Left ventricle myocardium inferior (tissue), 1 donor: Measurements from ENCODE around the gene IL17C. TPM values are rescaled to one million over a fixed set of nuclear protein-coding genes. Genes with fewer than 3 reads are reported as not detected.

Experiments used
- DNase-seq: peaks from one replicate; pipeline ENCODE4 v3.0.0-alpha.2; 2020
- H3K27ac ChIP-seq: fragments of 200-600 bp; replicated peaks from 2 replicates; pipeline ENCODE4 v1.8.0; 2021
- H3K27me3 ChIP-seq: fragments of 200-600 bp; 2 replicates; pipeline ENCODE4 v1.8.0; 2021; ENCODE audit warnings: low read depth
- H3K36me3 ChIP-seq: fragments of 200-600 bp; 2 replicates; pipeline ENCODE4 v1.8.0; 2021
- H3K4me1 ChIP-seq: fragments of 200-600 bp; 2 replicates; pipeline ENCODE4 v1.8.0; 2021
- H3K4me3 ChIP-seq: fragments of 200-600 bp; 2 replicates; pipeline ENCODE4 v1.8.0; 2021; ENCODE audit warnings: mild to moderate bottlenecking, moderate library complexity
- H3K9me3 ChIP-seq: fragments of 200-600 bp; replicated peaks from 2 replicates; pipeline ENCODE4 v1.8.0; 2021
- intact Hi-C: fragments of 100-400 bp; cut with micrococcal nuclease; formaldehyde crosslinking; loops from one replicate; pipeline ENCODE4 v1.11.0; 2022
- total RNA-seq: library from RNA; stranded (reverse); fragmentation: NEBNext Ultra II Directional; extraction: Animal tissue kit (Norgen Biotek cat#: 25700); gene quantifications from one replicate; pipeline ENCODE4 v1.2.1, GENCODE V29; 2021
- TF ChIP-seq, protein P1 (sequence below): fragments of 200-600 bp; IDR thresholded peaks from 2 replicates; pipeline ENCODE4 v1.8.0; 2021; ENCODE audit warnings: antibody characterized with exemption, mild to moderate bottlenecking, borderline replicate concordance
- donor health status: DM: no; HTN: yes; CAD: no; lungs with severe emphysema.

IL17C gene
- total RNA-seq, 1 donor from 2014 or later, result not detected

DNA sequence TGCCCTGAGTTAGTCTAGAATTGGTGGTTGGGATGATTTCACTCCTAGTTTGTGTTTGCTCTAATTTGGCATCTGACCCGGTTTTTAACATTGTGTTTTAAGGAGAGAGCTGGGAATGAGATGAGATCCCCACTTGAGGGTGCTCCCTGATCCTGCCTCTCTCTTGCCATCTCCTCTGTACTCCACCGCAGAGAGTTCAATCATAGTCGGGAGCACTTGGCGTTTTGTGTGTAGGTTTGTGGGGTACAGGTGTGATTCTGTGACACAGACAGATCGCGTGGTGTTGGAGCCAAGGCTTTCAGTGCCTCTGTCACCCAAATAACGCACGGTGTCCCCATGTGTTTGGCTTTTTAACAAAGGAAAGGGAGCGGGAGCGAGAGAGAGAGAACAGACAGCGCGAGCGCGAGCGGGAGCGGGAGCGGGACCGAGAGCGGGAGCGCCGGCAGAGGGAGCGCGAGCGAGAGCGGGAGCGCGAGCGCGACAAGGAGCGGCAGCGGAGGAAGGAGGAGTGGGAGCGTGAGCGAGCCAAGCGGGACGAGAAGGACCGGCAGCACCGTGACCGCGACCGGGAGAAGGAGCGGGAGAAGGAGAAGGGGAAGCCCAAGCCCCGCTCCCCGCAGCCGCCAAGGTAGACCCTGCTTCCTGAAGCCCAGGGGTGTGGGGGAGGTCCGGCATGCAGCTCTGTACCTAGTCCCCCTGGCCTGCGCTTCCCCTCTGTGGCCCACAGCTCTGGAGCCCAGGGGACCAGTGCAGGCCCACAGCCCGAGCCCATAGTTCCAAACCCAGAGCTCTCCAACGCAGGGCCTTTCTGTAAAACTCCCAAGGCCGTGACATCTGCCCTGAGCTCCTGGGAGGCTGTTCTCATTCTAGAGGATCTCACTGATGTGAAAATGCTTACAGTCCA is 27.2 kb upstream of the IL17C start:
- H3K36me3 ChIP-seq, result peaks cover 69% of the 10 kb centered on the region

DNA sequence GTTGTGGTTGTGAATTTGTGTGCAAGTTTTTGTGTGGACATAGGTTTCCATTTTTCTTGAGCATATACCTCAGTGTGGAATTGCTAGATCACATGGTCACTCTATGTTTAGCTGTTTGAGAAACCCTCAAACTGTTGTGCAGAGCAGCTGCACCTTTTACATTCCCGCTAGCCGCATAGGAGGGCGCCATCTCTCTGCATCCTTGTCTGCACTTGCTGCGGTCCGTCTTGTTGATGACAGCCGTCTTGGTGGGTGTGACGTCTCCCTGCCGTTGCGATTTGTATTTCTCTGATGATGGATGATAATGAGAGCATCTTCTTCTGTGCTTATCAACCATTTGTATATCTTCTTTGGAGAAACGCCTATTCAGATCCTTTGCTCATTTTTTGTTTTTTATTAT is 25.1 kb upstream of the IL17C start:
- H3K9me3 ChIP-seq, result no peaks in the 10 kb centered on the region
- intact Hi-C loops, result no loop called here
- no peaks in the 10 kb centered on the region for H3K27me3 ChIP-seq
- DNase-seq, result no peak
- H3K4me1 ChIP-seq, result peaks cover 27% of the 10 kb centered on the region
- peaks cover 55% of the 10 kb centered on the region for H3K36me3 ChIP-seq
- no peak overlapping the region for H3K4me3 ChIP-seq
- TF ChIP-seq, protein P1, sequence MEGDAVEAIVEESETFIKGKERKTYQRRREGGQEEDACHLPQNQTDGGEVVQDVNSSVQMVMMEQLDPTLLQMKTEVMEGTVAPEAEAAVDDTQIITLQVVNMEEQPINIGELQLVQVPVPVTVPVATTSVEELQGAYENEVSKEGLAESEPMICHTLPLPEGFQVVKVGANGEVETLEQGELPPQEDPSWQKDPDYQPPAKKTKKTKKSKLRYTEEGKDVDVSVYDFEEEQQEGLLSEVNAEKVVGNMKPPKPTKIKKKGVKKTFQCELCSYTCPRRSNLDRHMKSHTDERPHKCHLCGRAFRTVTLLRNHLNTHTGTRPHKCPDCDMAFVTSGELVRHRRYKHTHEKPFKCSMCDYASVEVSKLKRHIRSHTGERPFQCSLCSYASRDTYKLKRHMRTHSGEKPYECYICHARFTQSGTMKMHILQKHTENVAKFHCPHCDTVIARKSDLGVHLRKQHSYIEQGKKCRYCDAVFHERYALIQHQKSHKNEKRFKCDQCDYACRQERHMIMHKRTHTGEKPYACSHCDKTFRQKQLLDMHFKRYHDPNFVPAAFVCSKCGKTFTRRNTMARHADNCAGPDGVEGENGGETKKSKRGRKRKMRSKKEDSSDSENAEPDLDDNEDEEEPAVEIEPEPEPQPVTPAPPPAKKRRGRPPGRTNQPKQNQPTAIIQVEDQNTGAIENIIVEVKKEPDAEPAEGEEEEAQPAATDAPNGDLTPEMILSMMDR, result no peak
- H3K27ac ChIP-seq, result no peak overlapping the region

More for the DNA sequence above, 27.2 kb upstream of the IL17C start:
- H3K4me3 ChIP-seq, result no peak overlapping the region
- no peak overlapping the region for H3K27ac ChIP-seq
- intact Hi-C loops, result no loop called here
- H3K27me3 ChIP-seq, result no peaks in the 10 kb centered on the region
- TF ChIP-seq, protein P1, result no peak
- no peak for DNase-seq
- H3K4me1 ChIP-seq, result peaks cover 17% of the 10 kb centered on the region
- no peaks in the 10 kb centered on the region for H3K9me3 ChIP-seq

DNA sequence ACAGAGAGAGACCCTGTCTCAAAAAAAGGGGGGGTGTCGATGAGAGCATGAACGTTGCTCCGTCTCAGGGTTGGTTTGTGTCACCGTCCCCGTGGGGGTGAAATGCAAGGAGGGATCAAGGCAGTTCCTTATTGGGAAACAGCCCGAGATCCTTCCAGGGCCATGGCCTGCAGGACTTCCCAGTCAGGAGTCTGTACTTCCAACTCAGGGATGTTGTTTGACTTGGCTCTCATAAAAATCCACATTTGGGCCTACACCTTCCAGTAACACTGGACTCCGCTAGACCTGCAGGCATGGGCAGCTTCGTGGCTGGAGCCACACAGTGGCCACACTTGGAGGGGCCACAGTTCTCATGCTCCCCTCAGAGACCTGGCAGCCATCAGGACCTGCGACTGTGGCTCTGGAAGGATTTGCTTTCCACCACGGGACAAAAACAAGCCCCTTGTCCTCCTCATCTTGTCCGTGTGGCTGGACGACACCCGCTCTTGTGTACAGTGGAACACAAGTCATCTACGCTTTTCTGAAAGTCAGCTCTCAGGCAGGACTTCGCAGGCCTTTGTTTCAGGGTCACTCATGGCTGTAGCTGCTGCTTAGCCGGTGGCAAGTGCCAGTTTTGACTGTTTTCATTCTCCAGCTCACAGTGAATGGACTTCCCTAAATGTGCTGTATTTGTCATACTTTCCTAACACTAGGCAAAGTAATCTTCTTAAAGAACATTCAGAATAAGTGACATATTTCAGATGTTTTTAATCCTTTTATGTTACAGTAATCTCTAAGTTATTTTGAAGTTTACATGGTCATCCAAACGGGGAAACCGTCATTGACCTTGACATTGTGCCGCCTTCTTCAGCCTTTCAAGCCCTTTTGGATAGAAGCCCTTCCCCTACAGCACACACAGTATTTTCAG is 24.2 kb upstream of the IL17C start:
- Histone ChIP-seq H3K27ac (no peak overlapping the region), H3K9me3 (no peaks in the 10 kb centered on the region), H3K4me1 (peaks cover 36% of the 10 kb centered on the region), H3K36me3 (peaks cover 47% of the 10 kb centered on the region), H3K27me3 (no peaks in the 10 kb centered on the region), H3K4me3 (no peak overlapping the region)
- DNase-seq, result no peak
- TF ChIP-seq, protein P1, result no peak
- intact Hi-C loops, result no loop called here

DNA sequence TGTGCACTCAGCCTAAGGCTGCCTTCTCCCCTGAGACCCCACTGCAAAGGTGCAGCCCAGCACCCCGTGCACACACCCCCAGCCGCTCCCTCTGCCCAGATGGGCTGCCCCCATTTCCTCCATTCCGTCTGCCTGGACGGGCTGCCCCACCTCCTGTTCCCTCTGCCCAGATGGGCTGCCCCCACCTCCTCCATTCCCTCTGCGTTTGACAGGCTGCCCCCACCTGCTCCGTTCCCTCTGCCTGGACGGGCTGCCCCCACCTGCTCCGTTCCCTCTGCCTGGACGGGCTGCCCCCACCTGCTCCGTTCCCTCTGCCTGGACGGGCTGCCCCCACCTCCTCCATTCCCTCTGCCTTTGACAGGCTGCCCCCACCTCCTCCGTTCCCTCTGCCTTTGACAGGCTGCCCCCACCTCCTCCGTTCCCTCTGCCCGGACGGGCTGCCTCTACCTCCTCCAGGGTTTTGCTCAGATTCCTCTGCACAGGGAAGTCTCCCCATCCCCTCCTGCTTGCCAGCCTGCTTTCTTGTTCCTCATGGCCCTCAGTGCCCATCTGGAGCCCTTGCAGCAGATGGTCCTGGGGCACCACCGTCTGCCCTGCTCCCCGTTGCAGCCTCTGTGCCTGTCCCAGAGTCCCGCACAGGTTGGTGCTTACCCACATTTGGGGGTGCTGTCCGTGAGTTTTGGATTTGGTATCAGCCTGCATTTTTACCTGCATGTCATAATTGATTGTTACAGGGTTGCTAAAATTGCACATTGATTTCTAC is 23.4 kb upstream of the IL17C start:
- intact Hi-C loops, result no loop called here
- Histone ChIP-seq H3K4me3 (no peak overlapping the region), H3K27me3 (no peaks in the 10 kb centered on the region), H3K9me3 (no peaks in the 10 kb centered on the region), H3K27ac (no peak overlapping the region), H3K4me1 (peaks cover 44% of the 10 kb centered on the region), H3K36me3 (peaks cover 41% of the 10 kb centered on the region)
- TF ChIP-seq, protein P1, result no peak
- no peak for DNase-seq

DNA sequence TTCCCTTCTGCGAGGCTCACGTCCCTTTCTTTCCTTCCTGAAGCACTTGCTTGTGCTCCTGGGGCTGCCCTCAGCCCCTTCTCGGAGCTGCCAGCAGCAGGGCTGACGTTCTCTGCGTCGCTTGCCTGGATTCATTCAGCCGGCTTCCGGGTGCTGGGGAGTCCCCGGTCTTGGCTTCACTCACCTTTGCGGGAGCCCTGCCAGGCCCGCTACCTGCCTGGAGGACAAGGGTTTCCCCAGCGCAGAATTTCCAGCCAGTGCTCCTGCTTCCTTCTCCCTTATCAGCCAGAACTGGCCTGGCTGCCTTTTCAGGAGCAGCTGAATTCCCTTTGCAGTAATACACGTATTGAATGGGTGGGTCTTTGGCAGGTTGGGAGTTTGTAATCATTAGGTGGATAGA is 22.1 kb upstream of the IL17C start:
- intact Hi-C loops, result no loop called here
- Histone ChIP-seq H3K36me3 (peaks cover 28% of the 10 kb centered on the region), H3K27me3 (no peaks in the 10 kb centered on the region), H3K4me1 (peaks cover 45% of the 10 kb centered on the region), H3K9me3 (no peaks in the 10 kb centered on the region), H3K27ac (no peak overlapping the region), H3K4me3 (no peak overlapping the region)
- DNase-seq, result no peak
- TF ChIP-seq, protein P1, result no peak
